Renal pelvis (tissue), 4 donors: ENCODE results near the gene SERTAD4. TPM values are rescaled to one million over a fixed set of nuclear protein-coding genes. Genes with fewer than 3 reads are reported as not detected.

Source experiments
- DNase-seq: peaks from one replicate; pipeline ENCODE4 v3.0.0-alpha.2; 2013
- polyA plus RNA-seq, 3 donors: library from polyadenylated mRNA; unstranded; fragments of 120-200 nt; gene quantifications; one replicate each; pipeline ENCODE4 v1.2.1, GENCODE V29; 2013; ENCODE audit not compliant: insufficient read length in 3 of 3

Gene SERTAD4
- polyA plus RNA-seq, 3 donors = 2.7 to 3.5 (median 3.0) TPM

- DNase-seq = no peak
Observed at GRCh38 chr1:210230149-210230695, 2.4 kb upstream of the SERTAD4 start.

- DNase-seq = peak; percentile 23
Observed at GRCh38 chr1:210231846-210232510, 618 bp upstream of the SERTAD4 start.

GRCh38 chr1:210233216-210233494 lies 559 bp downstream of the SERTAD4 start:
- DNase-seq = peak; percentile 11

- DNase-seq = peak; percentile 45
Observed at GRCh38 chr1:210233495-210234328, 1.1 kb downstream of the SERTAD4 start.

GRCh38 chr1:210234329-210234757 lies 1.7 kb downstream of the SERTAD4 start:
- peak; percentile 9 for DNase-seq

GRCh38 chr1:210235363-210236053 lies 2.9 kb downstream of the SERTAD4 start:
- no peak for DNase-seq

GRCh38 chr1:210236386-210236839 lies 3.8 kb downstream of the SERTAD4 start:
- DNase-seq = peak; percentile 31

- DNase-seq = peak; percentile 78
Observed at GRCh38 chr1:210236840-210237409, 4.3 kb downstream of the SERTAD4 start.

- peak; percentile 35 for DNase-seq
Observed at GRCh38 chr1:210237479-210237878, 4.9 kb downstream of the SERTAD4 start.

- no peak for DNase-seq
Observed at GRCh38 chr1:210237981-210238380, 5.4 kb downstream of the SERTAD4 start.

GRCh38 chr1:210239349-210240111 lies 6.9 kb downstream of the SERTAD4 start:
- DNase-seq = peak; percentile 69

GRCh38 chr1:210241121-210241520 lies 8.5 kb downstream of the SERTAD4 start:
- DNase-seq = no peak

GRCh38 chr1:210244746-210245367 lies 12.3 kb downstream of the SERTAD4 start:
- no peak for DNase-seq

GRCh38 chr1:210246447-210246846 lies 13.9 kb downstream of the SERTAD4 start:
- DNase-seq = no peak

GRCh38 chr1:210248341-210248740 lies 15.7 kb downstream of the SERTAD4 start:
- no peak for DNase-seq

- no peak for DNase-seq
Observed at GRCh38 chr1:210250665-210250997, 18.0 kb downstream of the SERTAD4 start.

GRCh38 chr1:210250998-210251679 lies 18.5 kb downstream of the SERTAD4 start:
- no peak for DNase-seq

GRCh38 chr1:210251680-210252490 lies 19.3 kb downstream of the SERTAD4 start:
- DNase-seq = no peak

GRCh38 chr1:210252621-210253051 lies 20.0 kb downstream of the SERTAD4 start:
- DNase-seq = no peak
